GM06990 (cell line): Measurements from ENCODE around the gene HAUS8.

Experiments
- DNase-seq: peaks from one replicate; pipeline ENCODE4 v3.0.0-alpha.2; 2011; ENCODE audit not compliant: insufficient read length; ENCODE audit errors: extremely low read depth
- H3K27me3 ChIP-seq: replicated peaks from 2 replicates; pipeline ENCODE4 v1.6.0; 2011; ENCODE audit warnings: low read length; ENCODE audit not compliant: control insufficient read depth, insufficient read depth
- H3K36me3 ChIP-seq: 2 replicates; pipeline ENCODE4 v1.5.1; 2011; ENCODE audit warnings: low read length; ENCODE audit not compliant: control insufficient read depth, insufficient read depth
- H3K4me3 ChIP-seq: replicated peaks from 2 replicates; pipeline ENCODE4 v1.5.1; 2011; ENCODE audit warnings: low read depth, mild to moderate bottlenecking, control low read depth, low read length
- CTCF ChIP-seq: IDR thresholded peaks from 2 replicates; pipeline ENCODE4 v1.5.1; 2011; ENCODE audit warnings: low read length, control low read depth, mild to moderate bottlenecking, inconsistent platforms; ENCODE audit not compliant: insufficient read depth, poor library complexity, severe bottlenecking

The HAUS8 gene

DNA sequence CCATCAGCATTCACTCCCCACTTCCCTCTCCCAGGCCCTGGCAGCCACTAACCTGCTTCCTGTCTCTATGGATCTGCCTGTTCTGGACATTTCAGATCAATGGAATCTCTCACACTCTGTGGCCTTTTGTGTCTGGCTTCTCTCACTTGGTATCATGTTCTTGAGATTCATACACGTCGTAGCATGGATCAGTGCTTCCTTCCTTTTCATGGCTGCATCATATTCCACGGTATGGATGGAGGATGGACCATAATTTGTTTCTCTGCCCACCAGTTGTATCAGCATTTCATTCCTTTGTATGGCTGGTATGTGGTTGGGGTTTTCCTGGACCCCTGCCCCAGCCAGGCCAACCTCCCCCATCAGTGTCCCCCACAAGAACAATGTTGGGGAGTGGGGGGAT, 36.5 kb upstream of the HAUS8 start:
- Histone ChIP-seq H3K36me3 (peaks cover 44% of the 10 kb centered on the region), H3K27me3 (no peaks in the 10 kb centered on the region), H3K4me3 (no peak overlapping the region)
- no peak for TF ChIP-seq CTCF
- no peak for DNase-seq

GRCh38 chr19:17110599-17110966, 35.3 kb upstream of the HAUS8 start:
- no peak for DNase-seq
- Histone ChIP-seq H3K4me3 (no peak overlapping the region), H3K27me3 (no peaks in the 10 kb centered on the region), H3K36me3 (peaks cover 45% of the 10 kb centered on the region)
- TF ChIP-seq CTCF = no peak

- no peak for TF ChIP-seq CTCF
- peak; percentile 88 for DNase-seq
- peaks cover 45% of the 10 kb centered on the region for H3K36me3 ChIP-seq
These were observed 34.8 kb upstream of the HAUS8 start for GRCh38 chr19:17109962-17110598.

GRCh38 chr19:17109300-17109699, 34.0 kb upstream of the HAUS8 start:
- Histone ChIP-seq H3K4me3 (no peak overlapping the region), H3K27me3 (no peaks in the 10 kb centered on the region), H3K36me3 (peaks cover 43% of the 10 kb centered on the region)
- no peak for DNase-seq
- no peak for TF ChIP-seq CTCF

More at GRCh38 chr19:17109962-17110598, 34.8 kb upstream of the HAUS8 start:
- Histone ChIP-seq H3K4me3 (peak overlapping the region; percentile 29), H3K27me3 (no peaks in the 10 kb centered on the region)

- no peak for TF ChIP-seq CTCF
- H3K4me3 ChIP-seq = no peak overlapping the region
- no peak for DNase-seq
- H3K27me3 ChIP-seq = no peaks in the 10 kb centered on the region
- peaks cover 42% of the 10 kb centered on the region for H3K36me3 ChIP-seq
These were observed 33.2 kb upstream of the HAUS8 start for GRCh38 chr19:17108453-17108784.
